PC-9 (cell line): Measurements from ENCODE around the gene TRAF3.

Source experiments
- CTCF ChIP-seq: fragments of 200-600 bp; sonication (generic); conservative IDR thresholded peaks from 2 replicates; pipeline ENCODE4 v1.6.1; 2017; ENCODE audit warnings: mixed run types, antibody characterized with exemption, mild to moderate bottlenecking, moderate library complexity
- EZH2 ChIP-seq: fragments of 200-600 bp; sonication (generic); IDR thresholded peaks from 2 replicates; pipeline ENCODE4 v1.8.0; 2017; ENCODE audit warnings: antibody characterized with exemption, low read depth

- no peak for TF ChIP-seq CTCF
- TF ChIP-seq EZH2 = no peak
Observed at GRCh38 chr14:102731871-102732800, 45.1 kb upstream of the TRAF3 start.
